HG02610 (cell line): Measurements from ENCODE around the gene CNTN2.

Source experiments
- ATAC-seq: cut with Tn5 transposase; IDR thresholded peaks from one replicate; pipeline ENCODE4 v1.9.1; 2021; ENCODE audit warnings: mild to moderate bottlenecking, moderate library complexity; ENCODE audit not compliant: unreplicated experiment

CNTN2 gene

GRCh38 chr1:205072286-205072685 is 29.3 kb downstream of the CNTN2 start:
- no peak for ATAC-seq

GRCh38 chr1:205072881-205073280 is 29.9 kb downstream of the CNTN2 start:
- no peak for ATAC-seq

GRCh38 chr1:205073511-205073910 is 30.5 kb downstream of the CNTN2 start:
- ATAC-seq = no peak

- ATAC-seq = no peak
Measured at GRCh38 chr1:205074084-205074483, 31.1 kb downstream of the CNTN2 start.

GRCh38 chr1:205074513-205074912 is 31.5 kb downstream of the CNTN2 start:
- no peak for ATAC-seq

GRCh38 chr1:205075642-205076155 is 32.7 kb downstream of the CNTN2 start:
- ATAC-seq = no peak

- no peak for ATAC-seq
Measured at GRCh38 chr1:205076245-205076761, 33.3 kb downstream of the CNTN2 start.

GRCh38 chr1:205077158-205077933 is 34.3 kb downstream of the CNTN2 start:
- ATAC-seq = no peak

- ATAC-seq = no peak
Measured at GRCh38 chr1:205077934-205078311, 34.9 kb downstream of the CNTN2 start.

GRCh38 chr1:205082431-205082830 is 39.4 kb downstream of the CNTN2 start:
- ATAC-seq = no peak

GRCh38 chr1:205084360-205084759 is 41.3 kb downstream of the CNTN2 start, which contains the start of gene TMEM81:
TMEM81 (minus strand) TSS chr1:205084460; CDS start chr1:205084320, 140 bp downstream.
- no peak for ATAC-seq

GRCh38 chr1:205088341-205088740 is 45.3 kb downstream of the CNTN2 start:
- no peak for ATAC-seq

GRCh38 chr1:205091043-205091740 is 48.2 kb downstream of the CNTN2 start:
- ATAC-seq = no peak

- ATAC-seq = no peak
Measured at GRCh38 chr1:205095422-205095821, 52.4 kb downstream of the CNTN2 start.

- no peak for ATAC-seq
Measured at GRCh38 chr1:205098242-205098641, 55.2 kb downstream of the CNTN2 start.

GRCh38 chr1:205102404-205102803 is 59.4 kb downstream of the CNTN2 start:
- no peak for ATAC-seq

- no peak for ATAC-seq
Measured at GRCh38 chr1:205107327-205107726, 64.3 kb downstream of the CNTN2 start.

GRCh38 chr1:205108464-205108863 is 65.5 kb downstream of the CNTN2 start:
- no peak for ATAC-seq

- ATAC-seq = no peak
Measured at GRCh38 chr1:205109269-205109668, 66.3 kb downstream of the CNTN2 start.

GRCh38 chr1:205109711-205110110 is 66.7 kb downstream of the CNTN2 start:
- no peak for ATAC-seq

- no peak for ATAC-seq
Measured at GRCh38 chr1:205111354-205111753, 68.3 kb downstream of the CNTN2 start.

GRCh38 chr1:205118752-205119151 is 75.7 kb downstream of the CNTN2 start:
- ATAC-seq = no peak
